SU-DHL-6 (cell line): ENCODE data around the gene IRAK1.

ENCODE experiments used
- H2AFZ ChIP-seq: fragments of 200-600 bp; sonication (generic); 2 replicates; pipeline ENCODE4 v1.6.1; 2014; ENCODE audit warnings: low read depth, mild to moderate bottlenecking, moderate library complexity, mixed read lengths, antibody characterized with exemption, low read length; ENCODE audit not compliant: severe bottlenecking
- H3F3A ChIP-seq: fragments of 200-600 bp; shearing (Covaris generic); 2 replicates; pipeline ENCODE4 v1.6.0; 2016; ENCODE audit warnings: antibody characterized with exemption, mild to moderate bottlenecking; ENCODE audit not compliant: insufficient read depth
- H3K27ac ChIP-seq: fragments of 200-600 bp; sonication (generic); 2 replicates; pipeline ENCODE4 v1.5.1; 2016; ENCODE audit warnings: low read depth, mild to moderate bottlenecking, low read length, moderate library complexity, mixed read lengths
- H3K27me3 ChIP-seq: fragments of 200-600 bp; sonication (generic), shearing (Covaris generic); 2 replicates; pipeline ENCODE4 v1.6.0; 2014; ENCODE audit warnings: mild to moderate bottlenecking, low read length
- H3K36me3 ChIP-seq: fragments of 200-600 bp; sonication (generic); 2 replicates; pipeline ENCODE4 v1.6.1; 2014; ENCODE audit warnings: mild to moderate bottlenecking, low read length, mixed read lengths
- H3K4me2 ChIP-seq: fragments of 300-600, 200-600 bp; shearing (Covaris generic), sonication (generic); 2 replicates; pipeline ENCODE4 v1.6.0; 2014; ENCODE audit warnings: low read length, low read depth, mild to moderate bottlenecking; ENCODE audit not compliant: poor library complexity, severe bottlenecking
- H3K4me3 ChIP-seq: fragments of 200-600 bp; sonication (generic); 2 replicates; pipeline ENCODE4 v1.5.1; 2014; ENCODE audit warnings: antibody characterized with exemption, low read length, mild to moderate bottlenecking, mixed read lengths; ENCODE audit not compliant: insufficient read depth, poor library complexity, severe bottlenecking
- H3K79me2 ChIP-seq: fragments of 200-600 bp; sonication (generic); 2 replicates; pipeline ENCODE4 v1.6.1; 2014; ENCODE audit warnings: mild to moderate bottlenecking, low read length, moderate library complexity; ENCODE audit not compliant: insufficient read depth
- H3K9ac ChIP-seq: fragments of 200-600 bp; sonication (generic); 2 replicates; pipeline ENCODE4 v1.7.0; 2014; ENCODE audit warnings: mild to moderate bottlenecking, low read length
- H3K9me2 ChIP-seq: fragments of 200-600 bp; sonication (generic); replicated peaks from 2 replicates; pipeline ENCODE4 v1.6.1; 2014; ENCODE audit warnings: low read length; ENCODE audit not compliant: insufficient read depth
- H3K9me3 ChIP-seq: fragments of 200-600 bp; sonication (generic); 2 replicates; pipeline ENCODE4 v1.6.1; 2014; ENCODE audit warnings: low read length, mixed read lengths; ENCODE audit not compliant: insufficient read depth
- H4K20me1 ChIP-seq: fragments of 200-600 bp; sonication (generic); 2 replicates; pipeline ENCODE4 v1.6.1; 2014; ENCODE audit warnings: low read depth, mild to moderate bottlenecking, antibody characterized with exemption, low read length, moderate library complexity, mixed read lengths
- CTCF ChIP-seq: fragments of 200-600 bp; sonication (generic); IDR thresholded peaks from one replicate; pipeline ENCODE4 v1.5.1; 2017; ENCODE audit warnings: antibody characterized with exemption, mild to moderate bottlenecking, low read length, moderate library complexity; ENCODE audit not compliant: insufficient read depth, poor library complexity, severe bottlenecking
- EZH2phosphoT487 ChIP-seq: fragments of 200-600 bp; sonication (generic), shearing (Covaris generic); conservative IDR thresholded peaks from 2 replicates; pipeline ENCODE4 v1.6.1; 2018; ENCODE audit warnings: mild to moderate bottlenecking, antibody characterized with exemption, low read length, moderate library complexity, mixed read lengths

Gene IRAK1

GRCh38 chrX:154008521-154008920, 11.2 kb downstream of the IRAK1 start:
- no peak overlapping the region for H3K4me3 ChIP-seq
- H3K4me2 ChIP-seq, result no peak overlapping the region
- no peaks in the 10 kb centered on the region for H4K20me1 ChIP-seq
- peaks cover 6% of the 10 kb centered on the region; the same call in 1 of the 2 replicates for H3F3A ChIP-seq
- H3K9me3 ChIP-seq, result no peaks in the 10 kb centered on the region
- no peaks in the 10 kb centered on the region for H3K27me3 ChIP-seq
- no peaks in the 10 kb centered on the region for H3K36me3 ChIP-seq
- H3K9ac ChIP-seq, result no peak overlapping the region
- no peak for TF ChIP-seq CTCF
- TF ChIP-seq EZH2phosphoT487, result no peak
- H3K9me2 ChIP-seq, result no peaks in the 10 kb centered on the region
- no peak overlapping the region for H2AFZ ChIP-seq
- no peaks in the 10 kb centered on the region for H3K79me2 ChIP-seq
- H3K27ac ChIP-seq, result no peak overlapping the region

GRCh38 chrX:154006947-154007346, 12.8 kb downstream of the IRAK1 start:
- no peak overlapping the region for H3K4me3 ChIP-seq
- no peak overlapping the region for H2AFZ ChIP-seq
- no peak overlapping the region for H3K27ac ChIP-seq
- no peaks in the 10 kb centered on the region for H3K9me2 ChIP-seq
- H3K36me3 ChIP-seq, result no peaks in the 10 kb centered on the region
- peaks cover 6% of the 10 kb centered on the region; the same call in 1 of the 2 replicates for H3F3A ChIP-seq
- no peaks in the 10 kb centered on the region for H3K9me3 ChIP-seq
- no peaks in the 10 kb centered on the region for H3K79me2 ChIP-seq
- TF ChIP-seq EZH2phosphoT487, result no peak
- no peak for TF ChIP-seq CTCF
- no peaks in the 10 kb centered on the region for H3K27me3 ChIP-seq
- no peak overlapping the region for H3K4me2 ChIP-seq
- no peak overlapping the region for H3K9ac ChIP-seq
- no peaks in the 10 kb centered on the region for H4K20me1 ChIP-seq

- Histone ChIP-seq H3K4me3 (no peak overlapping the region), H3K27ac (no peak overlapping the region), H3F3A (peaks cover 6% of the 10 kb centered on the region; the same call in 1 of the 2 replicates), H3K36me3 (no peaks in the 10 kb centered on the region), H3K9me3 (no peaks in the 10 kb centered on the region), H3K9me2 (no peaks in the 10 kb centered on the region), H2AFZ (no peak overlapping the region), H3K4me2 (no peak overlapping the region), H4K20me1 (no peaks in the 10 kb centered on the region), H3K79me2 (no peaks in the 10 kb centered on the region), H3K9ac (no peak overlapping the region), H3K27me3 (no peaks in the 10 kb centered on the region)
- no peak for TF ChIP-seq EZH2phosphoT487
- TF ChIP-seq CTCF, result no peak
Measured at GRCh38 chrX:154004315-154004714, 15.4 kb downstream of the IRAK1 start.
